ENCODE measurements around the gene HCN2.

GRCh38 chr19:581399-582111 lies 8.1 kb upstream of the HCN2 start:
- TF ChIP-seq CTCF (conservative IDR thresholded peaks at IDR 0.05): no peak
- TF ChIP-seq EZH2 (IDR thresholded peaks at IDR 0.05; ENCODE audit: low read depth): no peak

Measured in PC-9 (cell line).